RWPE1 (cell line): ENCODE data around the gene RSPO3.

Experiments used
- CTCF ChIA-PET: fragments of 350-600 bp; sonication (Branson Sonifier 250); formaldehyde crosslinking; extraction: SDS; loops from one replicate; lab custom pipeline; 2021; lab: Yijun Ruan, JAX
- POLR2A ChIA-PET: fragments of 400-600 bp; formaldehyde crosslinking; extraction: SDS; loops from one replicate; lab custom pipeline; 2020; ENCODE audit warnings: antibody characterized with exemption; ENCODE audit not compliant: low non-redundant PET; lab: Yijun Ruan, JAX
- DNase-seq: peaks from one replicate; pipeline ENCODE4 v3.0.0; 2012; ENCODE audit warnings: low spot score
- H3K27ac ChIP-seq: fragments of 450-650 bp; 2 replicates; pipeline ENCODE4 v1.5.1; 2017
- CTCF ChIP-seq: fragments of 450-650 bp; conservative IDR thresholded peaks from 2 replicates; pipeline ENCODE4 v1.5.1; 2017; ENCODE audit warnings: low read depth, mild to moderate bottlenecking

Gene RSPO3

GRCh38 chr6:127186889-127187288 is 68.4 kb downstream of the RSPO3 start:
- TF ChIP-seq CTCF, result no peak; the same call in 1 of the 2 replicates
- H3K27ac ChIP-seq, result no peak overlapping the region
- ChIA-PET CTCF (interaction anchor here (0.6 to 0.7 kb wide), 3 partner anchors 10 to 259 kb away, joined by 4 to 5 read pairs (median 4); no protein-coding TSS in a partner anchor), POLR2A (no interaction called here)
- no peak for DNase-seq

- DNase-seq, result no peak
- ChIA-PET CTCF (interaction anchor here (0.8 kb wide), 1 partner anchor 140 kb away, joined by 3 read pairs; no protein-coding TSS in a partner anchor), POLR2A (interaction anchor here (1.2 kb wide), 1 partner anchor 78 kb away, joined by 3 read pairs; the partner anchor contains the start of gene RNF146)
- TF ChIP-seq CTCF, result no peak
- no peak overlapping the region for H3K27ac ChIP-seq
Observed at GRCh38 chr6:127188744-127189143, 70.3 kb downstream of the RSPO3 start.

- peak; percentile 18 for DNase-seq
- POLR2A ChIA-PET, result no interaction called here
- H3K27ac ChIP-seq, result no peak overlapping the region
- CTCF ChIA-PET, result interaction anchor here (0.6 to 1.0 kb wide), 3 partner anchors 13 to 413 kb away, joined by 3 to 5 read pairs (median 4); no protein-coding TSS in a partner anchor
- peak; percentile 60 for TF ChIP-seq CTCF
Observed at GRCh38 chr6:127190552-127190951, 72.1 kb downstream of the RSPO3 start.

GRCh38 chr6:127191716-127192115 is 73.2 kb downstream of the RSPO3 start:
- no peak for TF ChIP-seq CTCF
- POLR2A ChIA-PET, result no interaction called here
- no peak overlapping the region for H3K27ac ChIP-seq
- DNase-seq, result no peak
- CTCF ChIA-PET, result interaction anchor here (0.6 kb wide), 1 partner anchor 379 kb away, joined by 5 read pairs; no protein-coding TSS in a partner anchor

GRCh38 chr6:127192911-127193541 is 74.6 kb downstream of the RSPO3 start:
- no peak overlapping the region for H3K27ac ChIP-seq
- no peak for DNase-seq
- POLR2A ChIA-PET, result no interaction called here
- no peak for TF ChIP-seq CTCF
- CTCF ChIA-PET, result no interaction called here

GRCh38 chr6:127195833-127196232 is 77.4 kb downstream of the RSPO3 start:
- no peak overlapping the region for H3K27ac ChIP-seq
- ChIA-PET POLR2A (no interaction called here), CTCF (no interaction called here)
- DNase-seq, result no peak
- TF ChIP-seq CTCF, result no peak
